SJSA1 (cell line): ENCODE data around the gene ITPKA. TPM values are rescaled to one million over a fixed set of nuclear protein-coding genes. Genes with fewer than 3 reads are reported as not detected.

ENCODE experiments used
- DNase-seq, 2 experiments: peaks; one replicate each; pipeline ENCODE4 v3.0.0-alpha.2; 2015 to 2020; ENCODE audit warnings: low spot score in 2 of 2, low read depth in 1 of 2
- H3K27ac ChIP-seq: fragments of 250-450 bp; sonication (Bioruptor Pico); 2 replicates; pipeline ENCODE4 v1.5.1; 2020; ENCODE audit warnings: mild to moderate bottlenecking, moderate library complexity
- H3K27me3 ChIP-seq: fragments of 250-450 bp; sonication (Bioruptor Pico); replicated peaks from 2 replicates; pipeline ENCODE4 v1.5.1; 2020; ENCODE audit warnings: mild to moderate bottlenecking, moderate library complexity
- H3K36me3 ChIP-seq: fragments of 250-450 bp; sonication (Bioruptor Pico); 2 replicates; pipeline ENCODE4 v1.5.1; 2020; ENCODE audit warnings: mild to moderate bottlenecking
- H3K4me1 ChIP-seq: fragments of 250-450 bp; sonication (Bioruptor Pico); replicated peaks from 2 replicates; pipeline ENCODE4 v1.6.1; 2021; ENCODE audit warnings: mild to moderate bottlenecking
- H3K4me3 ChIP-seq: fragments of 250-450 bp; sonication (Bioruptor Pico); 2 replicates; pipeline ENCODE4 v1.5.1; 2020; ENCODE audit warnings: mild to moderate bottlenecking
- H3K9me3 ChIP-seq: fragments of 250-450 bp; sonication (Bioruptor Pico); replicated peaks from 2 replicates; pipeline ENCODE4 v1.5.1; 2020; ENCODE audit warnings: mild to moderate bottlenecking
- total RNA-seq: library from RNA; depleted of rRNA; stranded (reverse); fragments of >200 nt; shearing (Covaris generic); gene quantifications from 2 replicates; pipeline ENCODE4 v1.2.3, GENCODE V29; 2014

The ITPKA gene
- total RNA-seq, 1 experiment from 2014 or later: 5.7 TPM

DNA sequence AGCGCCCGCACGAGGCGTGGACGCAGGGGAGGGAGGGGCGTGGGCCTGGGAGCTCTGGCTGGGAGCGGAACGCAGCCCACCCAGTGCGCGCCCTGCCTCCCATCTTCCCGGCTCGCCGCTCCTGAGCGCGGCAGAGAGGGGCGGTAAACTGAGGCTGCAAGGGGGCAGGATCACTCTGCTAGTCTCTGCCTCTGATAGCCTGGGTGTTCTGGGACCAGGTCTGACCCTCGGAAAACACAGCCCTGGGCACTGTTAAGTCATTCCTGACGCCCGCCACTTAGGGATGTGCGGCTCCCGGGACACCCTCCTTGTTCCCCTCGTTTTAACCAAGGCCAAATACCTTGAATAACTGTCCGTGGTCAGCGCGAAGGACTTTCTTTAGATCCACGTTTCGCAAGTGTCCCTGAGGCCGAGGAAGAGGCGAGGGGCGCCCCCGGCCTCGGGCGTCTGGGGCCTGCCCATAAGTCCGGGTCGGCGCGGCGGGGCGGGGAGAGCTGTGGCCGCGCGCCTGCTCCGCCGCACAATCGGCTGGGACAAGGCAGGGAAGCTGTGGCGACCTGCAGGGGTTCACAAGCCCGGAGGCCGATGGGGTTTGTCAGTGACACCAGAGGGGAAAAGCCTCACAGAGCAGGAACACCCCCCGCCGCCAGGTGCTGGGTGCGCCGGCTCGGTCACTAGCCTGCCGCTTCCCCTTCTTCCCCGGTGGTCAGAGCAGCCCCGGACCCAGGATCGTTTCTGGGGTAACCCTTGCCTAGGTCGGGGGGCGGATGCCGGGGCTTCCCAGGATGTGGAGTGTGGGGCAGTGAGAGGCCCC lies 1.5 kb downstream of the ITPKA start:
- Histone ChIP-seq H3K9me3 (no peaks in the 10 kb centered on the region; the same call in 1 of the 2 replicates), H3K27ac (no peak overlapping the region), H3K4me3 (no peak overlapping the region), H3K4me1 (peaks cover 38% of the 10 kb centered on the region), H3K36me3 (no peaks in the 10 kb centered on the region), H3K27me3 (no peaks in the 10 kb centered on the region; the same call in 1 of the 2 replicates)
- no peak for DNase-seq

GRCh38 chr15:41495736-41496599 lies 2.3 kb downstream of the ITPKA start:
- Histone ChIP-seq H3K36me3 (no peaks in the 10 kb centered on the region), H3K4me1 (peaks cover 32% of the 10 kb centered on the region), H3K4me3 (no peak overlapping the region), H3K27me3 (no peaks in the 10 kb centered on the region; the same call in 1 of the 2 replicates), H3K27ac (no peak overlapping the region), H3K9me3 (no peaks in the 10 kb centered on the region; the same call in 1 of the 2 replicates)
- no peak for DNase-seq

GRCh38 chr15:41498657-41499056 lies 5.0 kb downstream of the ITPKA start:
- no peaks in the 10 kb centered on the region for H3K36me3 ChIP-seq
- peaks cover 8% of the 10 kb centered on the region for H3K4me1 ChIP-seq
- H3K27ac ChIP-seq: no peak overlapping the region
- DNase-seq: no peak
- H3K9me3 ChIP-seq: no peaks in the 10 kb centered on the region; the same call in 1 of the 2 replicates
- H3K27me3 ChIP-seq: no peaks in the 10 kb centered on the region; the same call in 1 of the 2 replicates
- H3K4me3 ChIP-seq: no peak overlapping the region

- no peaks in the 10 kb centered on the region; the same call in 1 of the 2 replicates for H3K9me3 ChIP-seq
- no peak for DNase-seq
- no peaks in the 10 kb centered on the region for H3K36me3 ChIP-seq
- H3K4me1 ChIP-seq: peaks cover 3% of the 10 kb centered on the region
- H3K27ac ChIP-seq: no peak overlapping the region
- H3K27me3 ChIP-seq: no peaks in the 10 kb centered on the region; the same call in 1 of the 2 replicates
- no peak overlapping the region for H3K4me3 ChIP-seq
Observed at GRCh38 chr15:41499109-41499851, 5.6 kb downstream of the ITPKA start.

DNA sequence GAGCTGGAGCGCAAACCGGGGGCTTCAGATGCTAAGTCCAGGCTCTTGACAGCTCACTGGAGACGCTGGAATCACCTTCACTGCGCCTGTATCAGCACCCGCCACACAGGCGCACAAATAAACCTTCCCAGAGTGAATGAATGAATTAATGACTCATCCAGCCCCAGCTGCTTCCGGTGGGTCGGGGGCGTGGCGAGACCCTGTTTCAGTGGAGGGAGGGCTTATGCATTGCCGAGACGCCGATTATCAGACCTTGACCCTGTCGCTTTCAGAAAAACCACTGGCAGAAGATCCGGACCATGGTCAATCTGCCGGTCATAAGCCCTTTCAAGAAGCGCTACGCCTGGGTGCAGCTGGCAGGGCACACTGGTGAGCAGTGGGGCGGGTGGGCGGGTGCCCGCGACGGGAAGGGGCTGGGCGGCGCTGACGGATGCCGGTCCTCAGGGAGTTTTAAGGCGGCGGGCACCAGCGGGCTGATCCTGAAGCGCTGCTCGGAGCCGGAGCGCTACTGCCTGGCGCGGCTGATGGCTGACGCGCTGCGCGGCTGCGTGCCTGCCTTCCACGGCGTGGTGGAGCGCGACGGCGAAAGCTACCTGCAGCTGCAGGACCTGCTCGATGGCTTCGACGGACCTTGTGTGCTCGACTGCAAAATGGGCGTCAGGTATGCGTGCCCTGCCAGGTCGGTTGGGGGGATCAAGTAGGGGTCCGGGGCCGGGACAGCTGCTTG lies 7.7 kb downstream of the ITPKA start:
- Histone ChIP-seq H3K36me3 (no peaks in the 10 kb centered on the region), H3K27ac (no peak overlapping the region), H3K9me3 (no peaks in the 10 kb centered on the region), H3K27me3 (no peaks in the 10 kb centered on the region), H3K4me1 (no peaks in the 10 kb centered on the region), H3K4me3 (no peak overlapping the region)
- no peak for DNase-seq

DNA sequence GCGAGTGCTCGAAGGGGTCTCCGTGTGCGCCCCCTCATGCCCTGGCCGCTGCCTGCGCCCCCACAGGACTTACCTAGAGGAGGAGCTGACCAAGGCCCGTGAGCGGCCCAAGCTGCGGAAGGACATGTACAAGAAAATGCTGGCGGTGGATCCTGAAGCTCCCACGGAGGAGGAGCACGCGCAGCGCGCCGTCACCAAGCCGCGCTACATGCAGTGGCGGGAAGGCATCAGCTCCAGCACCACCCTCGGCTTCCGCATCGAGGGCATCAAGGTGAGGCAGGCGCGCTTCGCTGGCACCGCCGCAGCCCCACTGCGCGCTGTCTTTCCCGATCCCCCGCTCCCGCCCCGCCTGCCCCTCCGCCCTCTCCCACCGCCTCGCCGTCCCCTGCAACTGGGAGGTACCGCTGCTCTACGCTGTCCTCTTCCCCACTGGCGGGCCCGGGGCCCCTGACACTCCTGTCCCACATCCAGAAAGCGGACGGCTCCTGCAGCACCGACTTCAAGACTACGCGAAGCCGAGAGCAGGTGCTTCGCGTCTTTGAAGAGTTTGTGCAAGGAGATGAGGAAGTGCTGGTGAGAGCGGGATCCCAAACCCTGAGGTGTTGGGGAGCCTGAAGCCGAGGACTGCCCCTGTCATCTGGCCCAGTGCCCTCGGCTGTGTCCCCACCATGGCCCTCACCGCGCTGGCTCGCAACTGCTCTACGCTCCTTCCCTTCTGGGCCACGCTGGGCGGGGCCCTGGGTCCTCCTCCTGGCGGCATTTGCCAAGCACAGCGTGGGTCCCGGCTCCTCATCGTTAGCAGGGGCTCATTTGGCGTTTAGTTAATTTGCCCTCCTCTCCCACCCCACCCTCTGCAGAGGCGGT lies 8.5 kb downstream of the ITPKA start:
- DNase-seq: no peak
- Histone ChIP-seq H3K9me3 (no peaks in the 10 kb centered on the region), H3K27ac (no peak overlapping the region), H3K27me3 (no peaks in the 10 kb centered on the region), H3K4me1 (no peaks in the 10 kb centered on the region), H3K36me3 (no peaks in the 10 kb centered on the region), H3K4me3 (no peak overlapping the region)

DNA sequence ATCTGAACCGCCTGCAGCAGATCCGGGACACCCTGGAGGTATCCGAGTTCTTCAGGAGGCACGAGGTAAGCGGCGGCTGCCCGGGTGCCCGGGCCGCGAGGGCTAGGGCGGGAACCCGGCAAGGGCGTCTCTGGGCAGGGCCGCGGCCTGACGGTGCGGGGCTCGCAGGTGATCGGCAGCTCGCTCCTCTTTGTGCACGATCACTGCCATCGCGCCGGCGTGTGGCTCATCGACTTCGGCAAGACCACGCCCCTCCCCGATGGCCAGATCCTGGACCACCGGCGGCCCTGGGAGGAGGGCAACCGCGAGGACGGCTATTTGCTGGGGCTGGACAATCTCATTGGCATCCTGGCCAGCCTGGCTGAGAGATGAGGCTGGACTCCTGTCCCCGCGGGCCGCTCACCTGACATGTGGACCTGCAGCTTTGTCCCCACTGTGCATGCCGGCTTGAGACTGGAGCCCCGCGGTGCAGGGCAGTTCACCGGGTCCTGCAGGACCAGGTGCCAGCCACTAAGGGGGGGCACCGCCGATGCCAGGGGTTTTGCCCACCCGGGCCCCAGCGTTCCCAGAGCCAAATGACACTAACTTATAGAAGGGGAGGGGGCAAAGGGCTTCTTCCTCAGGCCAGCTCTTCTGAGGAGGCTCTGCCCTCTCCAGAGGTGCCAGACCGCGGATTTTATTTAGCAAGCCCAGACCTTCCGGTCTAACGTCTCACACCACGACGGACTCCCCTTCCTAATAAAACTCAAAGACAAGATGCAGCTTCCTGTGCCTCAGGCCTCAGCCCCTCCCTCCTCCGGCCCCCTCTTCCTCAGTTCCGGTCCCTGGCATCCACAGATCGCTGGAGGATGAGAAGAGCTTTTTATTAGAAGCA lies 9.4 kb downstream of the ITPKA start:
- Histone ChIP-seq H3K9me3 (no peaks in the 10 kb centered on the region), H3K27me3 (no peaks in the 10 kb centered on the region), H3K4me3 (no peak overlapping the region), H3K27ac (no peak overlapping the region), H3K4me1 (no peaks in the 10 kb centered on the region), H3K36me3 (no peaks in the 10 kb centered on the region)
- DNase-seq: no peak

DNA sequence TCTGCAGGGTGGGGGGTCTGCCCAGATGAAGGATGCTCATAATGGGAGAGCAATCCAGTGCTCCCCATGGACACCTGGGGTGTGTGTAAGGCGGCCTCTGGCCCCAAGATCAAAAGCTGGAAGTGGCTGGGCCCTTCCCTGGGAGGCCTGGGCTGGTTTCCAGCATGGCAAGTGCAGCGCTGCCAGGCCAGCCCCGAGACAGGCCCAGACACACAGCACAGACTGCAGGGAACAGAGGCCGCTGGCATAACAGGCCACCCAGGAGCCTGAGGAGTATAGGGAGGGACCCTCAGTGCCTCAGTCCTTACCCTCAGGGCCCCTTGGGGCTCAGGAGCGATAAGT lies 10.0 kb downstream of the ITPKA start:
- H3K27ac ChIP-seq: no peak overlapping the region
- H3K4me1 ChIP-seq: no peaks in the 10 kb centered on the region
- H3K4me3 ChIP-seq: no peak overlapping the region
- no peaks in the 10 kb centered on the region for H3K36me3 ChIP-seq
- no peaks in the 10 kb centered on the region for H3K9me3 ChIP-seq
- H3K27me3 ChIP-seq: no peaks in the 10 kb centered on the region
- no peak for DNase-seq

- Histone ChIP-seq H3K9me3 (no peaks in the 10 kb centered on the region), H3K4me1 (no peaks in the 10 kb centered on the region), H3K27ac (no peak overlapping the region), H3K36me3 (no peaks in the 10 kb centered on the region), H3K4me3 (no peak overlapping the region), H3K27me3 (no peaks in the 10 kb centered on the region)
- DNase-seq: no peak
Observed at GRCh38 chr15:41504751-41505492, 11.2 kb downstream of the ITPKA start.

- no peak for DNase-seq
- H3K4me1 ChIP-seq: no peaks in the 10 kb centered on the region
- no peaks in the 10 kb centered on the region for H3K27me3 ChIP-seq
- no peak overlapping the region for H3K27ac ChIP-seq
- H3K4me3 ChIP-seq: no peak overlapping the region
- no peaks in the 10 kb centered on the region for H3K9me3 ChIP-seq
- no peaks in the 10 kb centered on the region for H3K36me3 ChIP-seq
Observed at GRCh38 chr15:41505776-41506175, 12.1 kb downstream of the ITPKA start.

DNA sequence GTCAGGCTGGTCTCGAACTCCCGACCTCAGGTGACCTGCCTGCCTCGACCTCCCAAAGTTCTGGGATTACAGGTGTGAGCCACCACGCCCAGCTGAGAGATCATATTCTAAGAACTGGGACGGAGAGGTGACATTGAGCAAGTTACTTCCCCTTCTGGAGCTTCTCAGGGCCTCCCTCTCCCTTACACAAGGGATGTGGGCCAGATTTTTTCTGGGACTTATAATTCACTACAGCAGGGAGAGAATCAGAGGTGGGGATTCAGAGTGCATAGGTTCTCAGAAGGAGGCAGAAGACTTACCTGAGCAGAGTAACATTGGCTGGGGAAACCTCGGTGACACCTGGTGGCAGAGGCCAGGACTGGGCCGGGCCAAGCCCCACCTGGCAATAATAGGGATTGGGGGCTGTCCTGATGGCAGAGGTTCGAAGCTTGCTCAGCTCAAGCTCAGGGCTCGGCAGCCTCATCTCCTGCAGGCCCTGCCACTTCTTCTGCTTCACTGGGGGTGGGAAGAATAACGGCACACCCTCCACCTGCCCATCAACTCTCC lies 13.2 kb downstream of the ITPKA start:
- no peak for DNase-seq

More for the DNA sequence above, 13.2 kb downstream of the ITPKA start:
- Histone ChIP-seq H3K36me3 (no peaks in the 10 kb centered on the region), H3K27me3 (peaks cover under 1% of the 10 kb centered on the region), H3K27ac (no peak overlapping the region), H3K9me3 (no peaks in the 10 kb centered on the region), H3K4me1 (no peaks in the 10 kb centered on the region; the same call in 1 of the 2 replicates), H3K4me3 (no peak overlapping the region)
